Ramos (cell line): ENCODE measurements around the gene TNK1.

Experiments
- in situ Hi-C: fragments of 300-500 bp; cut with MboI; formaldehyde crosslinking; loops from one replicate; pipeline ENCODE4 v1.14.3; 2022; ENCODE audit warnings: low sequenced_read_pairs; ENCODE audit not compliant: unreplicated experiment

The TNK1 gene

DNA sequence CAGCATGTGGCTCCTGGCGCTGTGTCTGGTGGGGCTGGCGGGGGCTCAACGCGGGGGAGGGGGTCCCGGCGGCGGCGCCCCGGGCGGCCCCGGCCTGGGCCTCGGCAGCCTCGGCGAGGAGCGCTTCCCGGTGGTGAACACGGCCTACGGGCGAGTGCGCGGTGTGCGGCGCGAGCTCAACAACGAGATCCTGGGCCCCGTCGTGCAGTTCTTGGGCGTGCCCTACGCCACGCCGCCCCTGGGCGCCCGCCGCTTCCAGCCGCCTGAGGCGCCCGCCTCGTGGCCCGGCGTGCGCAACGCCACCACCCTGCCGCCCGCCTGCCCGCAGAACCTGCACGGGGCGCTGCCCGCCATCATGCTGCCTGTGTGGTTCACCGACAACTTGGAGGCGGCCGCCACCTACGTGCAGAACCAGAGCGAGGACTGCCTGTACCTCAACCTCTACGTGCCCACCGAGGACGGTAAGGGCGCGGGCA, 27.4 kb downstream of the TNK1 start:
- in situ Hi-C loops, result no loop called here

DNA sequence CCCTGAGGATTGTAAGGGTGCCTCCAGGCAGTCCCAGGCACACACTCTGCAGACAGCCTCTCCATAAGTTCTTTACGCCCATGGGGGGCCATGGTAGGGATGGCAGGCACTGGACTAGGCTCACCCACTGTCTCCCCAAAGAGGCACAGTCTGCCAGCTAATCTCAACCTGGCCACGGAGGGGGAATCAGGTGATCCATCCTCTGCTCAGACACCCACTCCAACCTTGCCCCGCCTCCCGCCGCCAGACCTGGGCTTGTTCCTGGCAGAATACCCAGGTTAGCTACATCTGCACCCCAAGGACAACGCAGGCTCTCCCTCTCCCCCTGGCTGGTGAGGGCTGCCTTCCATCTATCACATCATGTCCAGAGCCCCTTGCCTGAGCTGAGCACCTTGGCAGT, 28.0 kb downstream of the TNK1 start:
- in situ Hi-C loops, result no loop called here

DNA sequence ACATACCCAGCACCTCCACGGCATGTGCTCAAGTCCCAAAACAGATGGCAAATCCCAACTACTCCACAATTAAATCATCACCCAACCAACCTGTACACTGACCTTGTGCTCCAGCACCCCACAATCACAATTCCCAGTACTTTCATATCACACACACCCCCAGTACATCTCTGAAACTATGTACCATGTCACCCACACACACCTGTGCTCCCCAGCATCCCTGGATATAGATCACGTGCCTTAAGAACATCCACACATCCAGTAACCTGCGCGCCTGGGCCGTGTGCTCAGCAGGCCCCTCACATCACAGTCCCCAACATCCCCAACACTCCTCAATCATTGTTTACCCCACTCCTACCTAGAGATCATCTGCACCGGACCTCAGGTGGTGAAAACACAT, 28.8 kb downstream of the TNK1 start:
- in situ Hi-C loops, result no loop called here

DNA sequence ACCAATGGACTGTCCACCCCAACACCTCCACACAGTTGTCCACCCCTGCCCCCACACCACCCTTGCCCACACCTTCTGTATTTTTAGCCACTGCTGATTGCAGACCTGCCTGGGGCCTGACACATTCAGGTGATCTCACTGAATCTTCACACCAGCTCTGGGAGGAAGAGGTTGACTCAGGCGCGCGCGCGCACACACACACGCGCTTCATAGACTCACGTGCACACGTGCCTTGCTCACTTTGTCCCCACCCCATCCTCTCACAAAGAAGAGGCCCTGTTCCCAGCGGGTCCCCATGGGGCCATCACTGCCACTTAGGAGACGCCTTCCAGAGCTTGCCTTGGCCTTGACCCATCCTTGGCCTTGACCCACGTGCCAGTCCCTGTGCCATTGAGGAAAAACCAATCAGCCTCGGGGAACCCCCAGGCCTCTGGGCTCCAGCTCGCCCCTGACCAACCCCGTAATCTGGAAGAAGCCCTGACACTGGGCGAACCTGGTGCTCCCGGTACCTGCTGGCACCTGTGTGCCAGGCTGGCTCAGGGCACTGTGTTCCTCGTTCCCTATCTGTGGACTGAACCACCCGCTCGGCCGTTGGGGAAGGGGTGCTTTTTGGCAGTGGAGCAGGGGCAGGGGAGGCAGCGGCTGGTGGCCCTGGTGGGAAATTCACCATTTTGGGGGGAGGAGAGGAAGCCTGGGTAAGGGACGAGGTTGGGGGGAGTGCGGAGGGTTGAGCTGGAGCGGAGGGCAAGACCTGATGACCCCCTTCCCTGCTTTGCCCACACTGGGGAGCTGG, 29.9 kb downstream of the TNK1 start:
- in situ Hi-C loops, result no loop called here

DNA sequence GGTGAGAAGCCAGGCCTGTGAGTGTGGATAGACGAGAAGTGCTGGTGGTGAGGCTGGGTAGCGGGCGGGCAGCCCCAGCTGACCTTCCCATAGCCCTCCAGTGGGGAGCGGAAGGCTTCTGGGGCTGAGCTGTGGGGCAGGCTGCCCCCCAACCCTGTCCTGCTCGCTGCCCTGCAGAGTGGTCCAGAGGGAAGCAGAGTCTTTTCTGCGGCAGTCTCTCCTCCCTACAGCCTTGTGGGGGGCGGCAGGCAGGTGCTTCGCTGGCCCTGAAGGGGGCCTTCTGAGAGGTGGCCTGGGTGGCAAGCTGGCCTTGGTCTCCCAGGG, 30.5 kb downstream of the TNK1 start:
- in situ Hi-C loops, result no loop called here

DNA sequence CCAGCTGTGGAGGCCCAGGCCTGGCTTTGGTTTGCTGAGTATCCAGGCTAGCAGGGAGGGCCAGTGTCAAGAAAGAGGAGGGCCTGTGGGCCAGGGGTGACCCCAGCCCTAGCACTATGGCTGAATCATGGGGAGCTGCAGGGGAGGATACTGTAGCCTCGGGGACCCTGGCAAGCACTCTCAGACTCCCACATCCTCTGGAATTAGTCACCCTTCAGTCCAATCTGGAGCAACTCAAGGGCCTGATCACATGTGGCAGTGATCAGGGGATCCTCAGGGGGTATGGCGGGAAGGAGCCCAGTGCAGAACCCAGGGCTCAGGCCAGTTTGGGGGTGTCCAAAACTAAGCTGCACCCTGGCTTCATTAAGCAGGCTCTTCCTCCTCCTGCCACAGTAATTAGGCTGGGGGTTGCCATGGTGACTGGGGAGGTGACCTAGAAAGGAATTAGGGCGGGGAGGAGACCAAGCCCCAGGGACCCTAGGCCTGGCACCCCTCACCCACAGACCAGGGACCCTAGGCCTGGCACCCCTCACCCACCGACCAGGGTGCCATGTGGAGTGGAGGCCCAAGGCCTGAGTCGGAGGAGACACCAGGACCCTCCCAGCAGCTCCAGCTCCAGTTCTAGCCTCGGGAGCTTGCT, 32.6 kb downstream of the TNK1 start:
- in situ Hi-C loops, result no loop called here

DNA sequence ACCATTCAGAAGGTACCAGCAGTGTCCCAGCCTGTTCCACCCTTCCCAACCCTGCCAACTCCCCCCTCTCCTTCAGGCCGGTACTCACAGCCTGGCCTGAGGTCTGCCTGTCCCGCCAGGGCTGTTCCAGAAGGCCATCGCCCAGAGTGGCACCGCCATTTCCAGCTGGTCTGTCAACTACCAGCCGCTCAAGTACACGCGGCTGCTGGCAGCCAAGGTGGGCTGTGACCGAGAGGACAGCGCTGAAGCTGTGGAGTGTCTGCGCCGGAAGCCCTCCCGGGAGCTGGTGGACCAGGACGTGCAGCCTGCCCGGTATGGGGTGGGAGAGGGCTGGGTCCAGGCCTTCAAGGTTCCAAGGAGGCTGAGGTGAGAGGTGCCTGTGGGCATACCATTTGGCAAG, 33.9 kb downstream of the TNK1 start:
- in situ Hi-C loops, result no loop called here

DNA sequence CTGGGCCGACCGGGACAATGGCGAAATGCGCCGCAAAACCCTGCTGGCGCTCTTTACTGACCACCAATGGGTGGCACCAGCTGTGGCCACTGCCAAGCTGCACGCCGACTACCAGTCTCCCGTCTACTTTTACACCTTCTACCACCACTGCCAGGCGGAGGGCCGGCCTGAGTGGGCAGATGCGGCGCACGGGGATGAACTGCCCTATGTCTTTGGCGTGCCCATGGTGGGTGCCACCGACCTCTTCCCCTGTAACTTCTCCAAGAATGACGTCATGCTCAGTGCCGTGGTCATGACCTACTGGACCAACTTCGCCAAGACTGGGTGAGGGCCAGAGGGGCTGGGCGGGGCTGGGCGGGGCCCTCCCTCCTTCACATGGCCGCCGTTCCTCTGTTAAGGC, 34.9 kb downstream of the TNK1 start:
- in situ Hi-C loops, result no loop called here

DNA sequence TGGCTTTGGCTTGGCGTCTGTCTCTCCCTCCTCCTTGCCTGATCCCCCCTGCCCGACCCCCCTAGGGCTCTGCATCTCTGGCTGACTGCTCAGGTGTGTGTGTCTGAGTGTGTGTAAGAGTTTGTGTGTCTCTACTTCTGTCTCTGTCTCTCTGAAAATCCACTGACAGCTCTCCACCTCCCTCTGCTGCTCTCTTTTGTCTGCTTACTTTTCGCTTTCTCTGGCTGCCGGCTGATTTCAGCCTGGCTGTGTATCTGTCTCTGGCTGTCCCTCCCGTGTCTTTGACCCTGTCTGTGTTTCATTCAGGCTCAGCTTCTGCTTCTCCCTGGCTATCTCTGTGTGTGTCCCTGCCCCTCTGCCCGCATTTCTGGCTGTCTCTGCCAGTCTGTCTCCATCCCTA, 35.4 kb downstream of the TNK1 start:
- in situ Hi-C loops, result no loop called here

DNA sequence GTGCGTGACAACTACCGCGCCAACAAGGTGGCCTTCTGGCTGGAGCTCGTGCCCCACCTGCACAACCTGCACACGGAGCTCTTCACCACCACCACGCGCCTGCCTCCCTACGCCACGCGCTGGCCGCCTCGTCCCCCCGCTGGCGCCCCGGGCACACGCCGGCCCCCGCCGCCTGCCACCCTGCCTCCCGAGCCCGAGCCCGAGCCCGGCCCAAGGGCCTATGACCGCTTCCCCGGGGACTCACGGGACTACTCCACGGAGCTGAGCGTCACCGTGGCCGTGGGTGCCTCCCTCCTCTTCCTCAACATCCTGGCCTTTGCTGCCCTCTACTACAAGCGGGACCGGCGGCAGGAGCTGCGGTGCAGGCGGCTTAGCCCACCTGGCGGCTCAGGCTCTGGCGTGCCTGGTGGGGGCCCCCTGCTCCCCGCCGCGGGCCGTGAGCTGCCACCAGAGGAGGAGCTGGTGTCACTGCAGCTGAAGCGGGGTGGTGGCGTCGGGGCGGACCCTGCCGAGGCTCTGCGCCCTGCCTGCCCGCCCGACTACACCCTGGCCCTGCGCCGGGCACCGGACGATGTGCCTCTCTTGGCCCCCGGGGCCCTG, 36.3 kb downstream of the TNK1 start:
- in situ Hi-C loops, result no loop called here

DNA sequence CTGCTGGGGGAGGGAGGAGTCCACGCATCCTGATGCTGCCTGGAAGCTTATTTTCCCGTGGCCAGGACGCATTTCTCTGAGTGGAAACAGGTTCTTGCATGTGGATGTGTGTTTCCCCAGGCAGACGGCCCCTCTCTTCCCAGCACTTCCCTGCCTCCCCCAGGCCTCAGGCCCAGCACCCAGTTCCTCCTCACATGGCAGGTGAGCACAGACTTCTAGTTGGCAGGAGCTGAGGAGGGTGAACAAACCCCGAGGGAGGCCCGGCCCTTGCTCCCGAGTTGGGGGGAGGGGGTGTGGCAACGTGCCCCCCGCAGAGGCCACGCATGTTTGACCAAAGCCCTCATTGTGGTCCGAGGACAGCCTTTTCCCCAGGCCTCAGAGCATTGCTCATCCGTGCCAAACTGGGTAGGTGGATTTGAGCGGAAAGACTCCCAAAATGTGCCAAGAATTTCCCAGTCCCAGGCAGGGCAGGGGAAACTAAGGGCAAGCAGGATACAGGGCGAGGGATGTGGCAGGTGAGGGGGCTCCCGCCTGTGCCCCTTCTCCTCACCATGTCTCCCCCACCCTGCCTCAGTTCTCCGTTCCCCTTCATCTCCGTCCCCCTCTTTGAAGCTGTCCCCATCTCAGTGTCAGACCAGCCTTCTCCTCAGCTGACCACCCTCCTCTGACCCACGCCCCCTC, 37.7 kb downstream of the TNK1 start:
- in situ Hi-C loops, result no loop called here

DNA sequence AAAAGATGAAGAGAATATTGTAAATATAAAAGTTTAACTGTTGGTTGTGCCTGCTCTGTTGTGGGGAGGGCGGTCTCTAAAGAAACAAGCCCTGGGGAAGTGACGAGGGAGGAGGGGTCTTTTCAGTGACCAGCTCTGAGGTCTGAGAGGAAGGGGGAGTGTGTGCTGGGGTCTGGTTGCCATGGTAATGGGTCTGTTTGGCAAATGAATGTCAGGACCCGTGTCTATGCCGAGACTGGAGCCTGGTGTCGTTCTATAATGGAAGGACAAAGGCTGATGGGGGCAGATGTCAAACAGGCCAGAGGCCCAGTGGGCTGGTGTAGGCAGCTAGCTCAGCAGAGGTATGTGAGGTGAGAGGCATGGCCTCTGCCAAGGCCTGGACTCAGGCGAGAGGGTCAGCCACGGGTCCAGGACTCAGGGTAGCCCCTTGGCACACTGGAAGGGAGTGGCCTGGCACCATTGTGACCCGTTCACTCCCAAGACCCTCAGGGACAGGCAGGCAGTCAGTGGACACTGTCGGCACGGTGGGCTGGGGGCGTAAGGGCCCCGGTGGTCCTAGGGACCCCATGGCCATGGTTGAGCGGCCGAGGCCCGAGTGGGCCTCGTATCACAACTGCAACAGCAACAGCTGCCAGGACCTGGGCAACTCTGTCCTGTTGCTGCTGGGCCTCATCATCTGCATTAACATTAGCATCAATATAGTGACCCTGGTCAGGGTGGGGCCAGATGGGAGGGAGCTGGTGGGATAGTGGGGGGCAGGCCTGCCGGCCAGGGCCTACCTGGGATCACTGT, 39.1 kb downstream of the TNK1 start, which contains the start of gene SPEM1:
Gene SPEM1 (plus strand): TSS at position 506 of the 792 bp plus-strand sequence. CDS start 61 bp downstream, at position 567.
- in situ Hi-C loops, result no loop called here

DNA sequence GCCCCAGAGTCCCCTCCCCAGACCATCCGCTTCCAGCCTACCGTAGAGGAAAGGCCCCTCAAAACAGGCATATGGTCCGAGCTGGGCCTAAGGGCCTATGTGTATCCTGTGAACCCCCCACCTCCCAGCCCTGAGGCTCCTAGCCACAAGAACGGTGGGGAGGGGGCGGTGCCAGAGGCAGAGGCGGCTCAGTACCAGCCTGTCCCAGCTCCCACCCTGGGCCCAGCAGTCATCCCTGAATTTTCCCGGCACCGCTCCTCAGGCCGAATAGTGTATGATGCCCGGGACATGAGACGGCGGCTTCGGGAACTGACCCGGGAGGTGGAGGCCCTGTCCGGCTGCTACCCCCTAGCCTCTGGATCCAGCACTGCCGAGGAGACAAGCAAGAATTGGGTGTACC, 40.3 kb downstream of the TNK1 start:
- in situ Hi-C loops, result no loop called here

DNA sequence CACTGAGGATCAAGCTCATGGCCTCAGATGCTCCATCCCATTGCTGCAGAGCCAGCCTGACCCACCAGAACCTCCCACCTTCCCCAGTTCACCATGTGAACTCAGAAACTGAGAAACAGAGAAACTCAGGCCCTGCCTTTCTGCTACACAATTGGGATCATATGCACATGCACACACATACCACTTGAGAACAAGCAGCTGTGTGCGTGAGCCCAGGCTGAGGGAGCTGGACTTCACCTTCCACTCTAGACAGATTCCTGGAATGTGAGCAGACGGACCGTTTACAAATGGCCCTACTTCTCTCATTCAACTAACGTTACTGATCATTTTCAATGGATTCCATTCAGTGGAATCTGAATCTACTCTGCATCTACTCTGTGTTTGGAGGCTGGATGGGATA, 42.8 kb downstream of the TNK1 start:
- in situ Hi-C loops, result no loop called here

DNA sequence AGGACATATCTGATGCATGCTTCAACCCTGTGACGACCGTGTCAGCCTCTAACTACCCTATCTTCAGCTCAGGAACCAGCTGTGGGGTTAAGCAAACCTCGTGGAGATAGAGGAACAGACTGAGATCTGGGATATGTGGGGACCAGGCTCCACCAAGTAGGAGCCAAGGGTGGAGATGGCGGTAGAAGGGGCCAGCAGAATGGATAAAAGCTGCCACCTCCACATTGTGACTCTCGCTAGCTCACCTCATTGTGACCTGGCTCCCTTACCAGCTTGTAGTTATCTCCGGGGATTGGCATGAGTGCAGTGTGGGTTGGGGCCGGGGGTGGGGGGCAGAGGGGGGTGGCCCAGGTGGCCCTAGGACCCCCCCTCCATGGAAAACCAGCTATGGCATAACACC, 44.4 kb downstream of the TNK1 start, which contains the start of gene SPEM2:
Gene SPEM2 (plus strand): TSS at position 301 of the 400 bp plus-strand sequence. CDS start 73 bp downstream, at position 374.
- in situ Hi-C loops, result no loop called here

DNA sequence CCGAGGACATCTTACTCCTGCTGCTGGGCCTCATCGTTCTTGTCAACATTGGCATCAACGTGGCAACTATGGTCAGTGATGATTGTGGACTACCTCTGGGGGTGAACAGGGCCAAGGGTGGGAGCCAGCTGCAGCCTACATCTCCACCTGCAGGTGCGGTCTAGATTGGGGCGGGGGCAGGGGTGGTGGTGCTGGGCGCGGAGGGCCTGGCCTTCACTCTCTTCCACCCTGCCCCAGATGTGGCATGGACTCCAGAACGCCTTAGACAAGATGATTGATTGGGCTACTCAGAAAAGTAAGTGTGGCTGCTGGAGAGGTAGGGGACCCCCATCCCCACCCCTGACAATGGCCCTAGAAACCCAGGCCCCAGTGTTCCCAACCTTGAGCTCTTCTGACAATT, 44.9 kb downstream of the TNK1 start:
- in situ Hi-C loops, result no loop called here

DNA sequence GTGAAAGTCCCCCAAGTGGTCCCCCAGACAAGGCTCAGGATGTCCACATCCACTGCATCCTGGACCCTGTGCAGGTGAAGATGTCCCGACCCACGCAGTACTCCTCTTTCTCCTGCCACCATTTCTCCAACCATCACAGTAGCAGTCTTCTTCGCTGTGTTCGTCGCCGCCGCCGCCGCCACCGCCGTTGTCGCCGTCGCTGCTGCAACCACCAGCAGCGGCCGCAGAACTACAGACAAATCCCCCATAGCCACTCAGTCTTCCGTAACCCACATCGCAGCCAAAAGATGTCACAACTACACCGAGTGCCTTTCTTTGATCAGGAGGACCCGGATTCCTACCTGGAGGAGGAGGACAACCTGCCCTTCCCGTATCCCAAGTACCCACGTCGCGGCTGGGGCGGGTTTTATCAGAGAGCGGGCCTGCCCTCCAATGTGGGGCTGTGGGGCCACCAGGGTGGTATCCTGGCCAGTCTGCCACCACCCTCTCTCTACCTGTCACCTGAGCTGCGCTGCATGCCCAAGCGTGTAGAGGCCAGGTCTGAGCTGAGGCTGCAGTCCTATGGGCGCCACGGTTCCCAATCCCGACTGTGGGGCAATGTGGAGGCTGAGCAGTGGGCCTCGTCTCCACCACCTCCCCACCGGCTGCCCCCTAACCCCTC, 45.4 kb downstream of the TNK1 start:
- in situ Hi-C loops, result no loop called here

DNA sequence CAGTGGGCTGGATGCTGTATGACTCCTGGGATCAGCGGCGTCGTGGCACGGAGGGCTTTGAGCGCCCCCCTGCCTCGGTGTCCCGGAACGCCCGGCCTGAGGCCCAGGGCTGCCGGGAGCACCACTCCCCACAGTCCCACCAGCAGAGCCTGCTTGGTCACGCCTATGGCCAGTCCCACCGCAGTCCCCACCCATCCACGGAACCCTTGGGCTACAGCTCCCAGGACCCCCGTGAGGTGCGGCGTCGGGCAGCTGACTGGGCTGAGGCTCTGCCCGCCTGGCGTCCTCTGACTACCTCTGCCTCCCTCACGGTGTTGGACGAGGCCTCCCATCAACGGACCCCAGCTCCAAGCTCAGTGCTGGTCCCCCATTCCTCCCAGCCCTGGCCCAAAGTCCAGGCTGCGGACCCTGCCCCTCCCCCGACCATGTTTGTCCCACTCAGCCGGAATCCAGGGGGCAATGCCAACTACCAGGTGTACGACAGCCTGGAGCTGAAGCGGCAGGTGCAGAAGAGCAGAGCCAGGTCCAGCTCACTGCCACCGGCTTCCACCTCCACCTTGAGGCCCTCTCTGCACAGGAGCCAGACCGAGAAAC, 46.1 kb downstream of the TNK1 start:
- in situ Hi-C loops, result no loop called here

DNA sequence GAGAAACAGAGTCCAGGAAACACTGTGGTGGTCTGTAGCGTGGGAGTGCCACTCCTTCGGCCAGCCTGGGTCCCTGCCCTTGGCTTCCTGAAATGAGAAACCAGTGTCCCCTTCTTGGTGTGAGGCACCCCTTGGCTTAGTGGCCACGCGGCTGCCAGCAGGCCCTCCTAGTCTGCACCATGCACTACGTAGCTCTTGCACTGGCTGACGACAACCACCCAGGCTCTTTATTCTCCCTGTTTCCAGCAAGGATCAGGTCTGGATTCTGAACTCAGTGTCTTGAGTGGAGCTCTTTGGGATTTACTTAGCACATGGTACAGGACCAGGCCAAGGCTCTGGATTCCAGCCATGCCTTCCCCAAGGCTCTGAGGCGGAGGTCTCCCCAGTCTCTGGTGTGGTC, 46.7 kb downstream of the TNK1 start:
- in situ Hi-C loops, result no loop called here
